Skeletal muscle satellite cell (primary cell): ENCODE data around the gene SSBP2.

Source experiments
- H3K27me3 ChIP-seq: 2 replicates; pipeline ENCODE4 v1.7.0; 2013; ENCODE audit warnings: low read length; ENCODE audit not compliant: control insufficient read depth, insufficient read depth
- H3K36me3 ChIP-seq: 2 replicates; pipeline ENCODE4 v1.7.0; 2013; ENCODE audit warnings: mild to moderate bottlenecking, control low read depth, low read length; ENCODE audit not compliant: insufficient read depth
- H3K4me1 ChIP-seq: 2 replicates; pipeline ENCODE4 v1.7.0; 2013; ENCODE audit warnings: low read length; ENCODE audit not compliant: control insufficient read depth, insufficient read depth
- H3K4me2 ChIP-seq: 2 replicates; pipeline ENCODE4 v1.7.0; 2013; ENCODE audit warnings: mild to moderate bottlenecking, low read length
- H3K4me3 ChIP-seq: 2 replicates; pipeline ENCODE4 v1.7.0; 2013; ENCODE audit warnings: low read length
- H3K9ac ChIP-seq: 2 replicates; pipeline ENCODE4 v1.7.0; 2013; ENCODE audit warnings: mild to moderate bottlenecking, low read depth, low read length, moderate library complexity
- H3K9me3 ChIP-seq: replicated peaks from 2 replicates; pipeline ENCODE4 v1.7.0; 2013; ENCODE audit warnings: mild to moderate bottlenecking, control low read depth, low read length

The SSBP2 gene

GRCh38 chr5:81547001-81547400 lies 203.9 kb downstream of the SSBP2 start:
- no peak overlapping the region for H3K4me2 ChIP-seq
- H3K36me3 ChIP-seq = no peaks in the 10 kb centered on the region
- H3K9ac ChIP-seq = no peak overlapping the region
- no peaks in the 10 kb centered on the region for H3K9me3 ChIP-seq
- H3K27me3 ChIP-seq = no peaks in the 10 kb centered on the region
- H3K4me3 ChIP-seq = no peak overlapping the region
- no peaks in the 10 kb centered on the region for H3K4me1 ChIP-seq

GRCh38 chr5:81545911-81546310 lies 205.0 kb downstream of the SSBP2 start:
- Histone ChIP-seq H3K4me1 (no peaks in the 10 kb centered on the region), H3K9me3 (no peaks in the 10 kb centered on the region), H3K9ac (no peak overlapping the region), H3K4me2 (no peak overlapping the region), H3K27me3 (no peaks in the 10 kb centered on the region), H3K36me3 (no peaks in the 10 kb centered on the region), H3K4me3 (no peak overlapping the region)

GRCh38 chr5:81544351-81545018 lies 206.4 kb downstream of the SSBP2 start:
- H3K36me3 ChIP-seq = no peaks in the 10 kb centered on the region
- no peaks in the 10 kb centered on the region for H3K4me1 ChIP-seq
- H3K27me3 ChIP-seq = no peaks in the 10 kb centered on the region
- no peak overlapping the region for H3K4me3 ChIP-seq
- no peak overlapping the region for H3K9ac ChIP-seq
- no peaks in the 10 kb centered on the region for H3K9me3 ChIP-seq
- H3K4me2 ChIP-seq = no peak overlapping the region

- Histone ChIP-seq H3K9me3 (no peaks in the 10 kb centered on the region), H3K4me2 (no peak overlapping the region), H3K36me3 (no peaks in the 10 kb centered on the region), H3K4me1 (no peaks in the 10 kb centered on the region), H3K9ac (no peak overlapping the region), H3K27me3 (no peaks in the 10 kb centered on the region), H3K4me3 (no peak overlapping the region)
Measured at GRCh38 chr5:81542242-81542641, 208.7 kb downstream of the SSBP2 start.

- Histone ChIP-seq H3K9me3 (no peaks in the 10 kb centered on the region), H3K4me3 (no peak overlapping the region), H3K27me3 (no peaks in the 10 kb centered on the region), H3K4me1 (no peaks in the 10 kb centered on the region), H3K9ac (no peak overlapping the region), H3K36me3 (no peaks in the 10 kb centered on the region), H3K4me2 (no peak overlapping the region)
Measured at GRCh38 chr5:81537905-81538547, 212.9 kb downstream of the SSBP2 start.

- no peaks in the 10 kb centered on the region for H3K36me3 ChIP-seq
- no peaks in the 10 kb centered on the region for H3K27me3 ChIP-seq
- no peaks in the 10 kb centered on the region for H3K9me3 ChIP-seq
- H3K4me2 ChIP-seq = no peak overlapping the region
- H3K4me1 ChIP-seq = no peaks in the 10 kb centered on the region
- no peak overlapping the region for H3K4me3 ChIP-seq
- H3K9ac ChIP-seq = no peak overlapping the region
Measured at GRCh38 chr5:81534441-81534840, 216.5 kb downstream of the SSBP2 start.

GRCh38 chr5:81533629-81534405 lies 217.1 kb downstream of the SSBP2 start:
- Histone ChIP-seq H3K4me2 (no peak overlapping the region), H3K4me1 (no peaks in the 10 kb centered on the region), H3K36me3 (no peaks in the 10 kb centered on the region), H3K9ac (no peak overlapping the region), H3K9me3 (no peaks in the 10 kb centered on the region), H3K4me3 (no peak overlapping the region), H3K27me3 (no peaks in the 10 kb centered on the region)

GRCh38 chr5:81530919-81531318 lies 220.0 kb downstream of the SSBP2 start:
- Histone ChIP-seq H3K4me2 (no peak overlapping the region), H3K9ac (no peak overlapping the region), H3K4me3 (no peak overlapping the region), H3K27me3 (no peaks in the 10 kb centered on the region), H3K9me3 (no peaks in the 10 kb centered on the region), H3K36me3 (no peaks in the 10 kb centered on the region), H3K4me1 (peaks cover 3% of the 10 kb centered on the region)

- Histone ChIP-seq H3K9me3 (no peaks in the 10 kb centered on the region), H3K9ac (no peak overlapping the region)
Measured at GRCh38 chr5:81525690-81526089, 225.2 kb downstream of the SSBP2 start.

GRCh38 chr5:81524015-81524414 lies 226.9 kb downstream of the SSBP2 start:
- no peaks in the 10 kb centered on the region for H3K27me3 ChIP-seq
- no peaks in the 10 kb centered on the region for H3K36me3 ChIP-seq
- no peak overlapping the region for H3K4me2 ChIP-seq
- no peak overlapping the region for H3K4me3 ChIP-seq
- no peaks in the 10 kb centered on the region for H3K9me3 ChIP-seq
- peaks cover 9% of the 10 kb centered on the region for H3K4me1 ChIP-seq
- no peak overlapping the region for H3K9ac ChIP-seq

More at GRCh38 chr5:81525690-81526089, 225.2 kb downstream of the SSBP2 start:
- Histone ChIP-seq H3K36me3 (no peaks in the 10 kb centered on the region), H3K4me1 (peaks cover 9% of the 10 kb centered on the region), H3K4me3 (no peak overlapping the region), H3K27me3 (no peaks in the 10 kb centered on the region), H3K4me2 (no peak overlapping the region)

- H3K4me3 ChIP-seq = no peak overlapping the region
- no peak overlapping the region for H3K4me2 ChIP-seq
- H3K4me1 ChIP-seq = peaks cover 9% of the 10 kb centered on the region
- H3K27me3 ChIP-seq = no peaks in the 10 kb centered on the region
- no peak overlapping the region for H3K9ac ChIP-seq
- no peaks in the 10 kb centered on the region for H3K36me3 ChIP-seq
- H3K9me3 ChIP-seq = no peaks in the 10 kb centered on the region
Measured at GRCh38 chr5:81522571-81522970, 228.3 kb downstream of the SSBP2 start.
